CD14-positive monocyte (primary cell): Measurements from ENCODE around the gene GPRIN1. TPM values are rescaled to one million over a fixed set of nuclear protein-coding genes. Genes with fewer than 3 reads are reported as not detected.

Experiments used
- DNase-seq, 3 donors: peaks; one replicate each; pipeline ENCODE4 v3.0.0-alpha.2; 2011 to 2022
- H2AFZ ChIP-seq: 2 replicates; pipeline ENCODE4 v1.6.0; 2012; ENCODE audit warnings: mild to moderate bottlenecking, low read depth, low read length, inconsistent platforms; ENCODE audit not compliant: insufficient read depth, poor library complexity, severe bottlenecking
- H3K27ac ChIP-seq, 2 donors: 1 replicate in 1 of 2; 2 replicates in 1 of 2; pipeline ENCODE4 v1.5.1; 2012 to 2013; ENCODE audit warnings: low read length in 2 of 2, control low read depth in 1 of 2, inconsistent platforms in 1 of 2, low read depth in 1 of 2, mild to moderate bottlenecking in 1 of 2
- H3K27me3 ChIP-seq, 2 donors: one replicate each; pipeline versions ENCODE4 v1.6.0 to v1.6.1; 2011 to 2013; ENCODE audit warnings: low read length in 2 of 2; ENCODE audit not compliant: control insufficient read depth in 2 of 2, insufficient read depth in 2 of 2
- H3K36me3 ChIP-seq, 2 donors: replicated peaks in 1 of 2; 1 replicate in 1 of 2; 2 replicates in 1 of 2; pipeline versions ENCODE4 v1.5.1 to v1.6.1; 2012 to 2013; ENCODE audit warnings: low read length in 2 of 2, control low read depth in 1 of 2, inconsistent platforms in 1 of 2, mild to moderate bottlenecking in 1 of 2; ENCODE audit not compliant: insufficient read depth in 2 of 2, control insufficient read depth in 1 of 2
- H3K4me1 ChIP-seq, 2 donors: 1 replicate in 1 of 2; 2 replicates in 1 of 2; pipeline versions ENCODE4 v1.5.1 to v1.6.1; 2012 to 2013; ENCODE audit warnings: low read length in 2 of 2, control low read depth in 1 of 2, inconsistent platforms in 1 of 2, mild to moderate bottlenecking in 1 of 2, moderate library complexity in 1 of 2; ENCODE audit not compliant: insufficient read depth in 2 of 2, control insufficient read depth in 1 of 2
- H3K4me2 ChIP-seq: replicated peaks from 2 replicates; pipeline ENCODE3; 2012; ENCODE audit warnings: low read length, moderate library complexity, mild to moderate bottlenecking; ENCODE audit not compliant: poor library complexity, severe bottlenecking; ENCODE audit errors: extremely low read depth
- H3K4me3 ChIP-seq, 3 experiments: fragments of 200-600 bp in 1 of 3; sonication (generic) in 1 of 3; replicated peaks in 1 of 3; 1 replicate in 2 of 3; 2 replicates in 1 of 3; pipeline ENCODE4 v1.5.1; 2011 to 2013; ENCODE audit warnings: low read length in 3 of 3, mild to moderate bottlenecking in 3 of 3, control low read depth in 2 of 3, low read depth in 2 of 3, inconsistent platforms in 1 of 3, moderate library complexity in 1 of 3
- H3K79me2 ChIP-seq: 2 replicates; pipeline ENCODE4 v1.6.0; 2012; ENCODE audit warnings: mild to moderate bottlenecking, control low read depth, inconsistent platforms, low read length, moderate library complexity; ENCODE audit not compliant: insufficient read depth
- H3K9ac ChIP-seq: 2 replicates; pipeline ENCODE4 v1.6.0; 2017; ENCODE audit warnings: low read length, mild to moderate bottlenecking; ENCODE audit not compliant: insufficient read depth, poor library complexity, severe bottlenecking
- H3K9me3 ChIP-seq, 2 donors: replicated peaks in 1 of 2; 1 replicate in 1 of 2; 2 replicates in 1 of 2; pipeline versions ENCODE4 v1.5.1 to v1.6.1; 2012 to 2013; ENCODE audit warnings: low read length in 2 of 2, control low read depth in 1 of 2; ENCODE audit not compliant: control insufficient read depth in 1 of 2, insufficient read depth in 1 of 2
- H4K20me1 ChIP-seq: 2 replicates; pipeline ENCODE4 v1.6.0; 2012; ENCODE audit warnings: mild to moderate bottlenecking, low read length, control low read depth, moderate library complexity; ENCODE audit not compliant: insufficient read depth
- H3K27ac Mint-ChIP-seq, 7 donors: one replicate each; pipeline ENCODE4 v1.8.0; 2020; ENCODE audit warnings: mild to moderate bottlenecking in 7 of 7, mixed read lengths in 7 of 7, moderate library complexity in 6 of 7, inconsistent platforms in 2 of 7
- H3K27me3 Mint-ChIP-seq, 3 donors: one replicate each; pipeline ENCODE4 v1.8.0; 2021 to 2022; ENCODE audit warnings: low read depth in 3 of 3, mild to moderate bottlenecking in 3 of 3, mixed read lengths in 3 of 3, moderate library complexity in 3 of 3, inconsistent platforms in 1 of 3
- H3K36me3 Mint-ChIP-seq, 2 donors: one replicate each; pipeline ENCODE4 v1.8.0; 2020; ENCODE audit warnings: mixed read lengths in 2 of 2, inconsistent platforms in 1 of 2, mild to moderate bottlenecking in 1 of 2
- H3K4me1 Mint-ChIP-seq: one replicate; pipeline ENCODE4 v1.8.0; 2020; ENCODE audit warnings: mild to moderate bottlenecking, mixed read lengths
- H3K4me3 Mint-ChIP-seq, 2 donors: one replicate each; pipeline ENCODE4 v1.8.0; 2020; ENCODE audit warnings: mild to moderate bottlenecking in 2 of 2, mixed read lengths in 2 of 2, moderate library complexity in 1 of 2
- H3K9me3 Mint-ChIP-seq, 7 donors: one replicate each; pipeline ENCODE4 v1.8.0; 2020 to 2022; ENCODE audit warnings: mixed read lengths in 7 of 7, mild to moderate bottlenecking in 6 of 7, moderate library complexity in 6 of 7, inconsistent platforms in 2 of 7
- CTCF ChIP-seq: fragments of 200-600 bp; IDR thresholded peaks from one replicate; pipeline ENCODE4 v1.8.0; 2022; ENCODE audit warnings: antibody characterized with exemption, mild to moderate bottlenecking
- WGBS: methylation state at CpG from one replicate; pipeline ENCODE4 v1.1.5; 2013; ENCODE audit warnings: missing lambda C conversion rate; ENCODE audit not compliant: insufficient coverage; 5-methylcytosine and 5-hydroxymethylcytosine counted together
- intact Hi-C, 2 donors: fragments of 100-400 bp; cut with micrococcal nuclease; formaldehyde crosslinking; loops; one replicate each; pipeline versions ENCODE4 v1.15.0 to v1.15.1; 2023
- polyA plus RNA-seq, 3 donors: library from polyadenylated mRNA; depleted of rRNA in 1 of 3; unstranded in 2 of 3; stranded (reverse) in 1 of 3; fragments of 300-500 nt in 2 of 3; fragments of >200 nt in 1 of 3; fragmentation: Illumina TruSeq in 2 of 3; gene quantifications; 1 replicate in 2 of 3; 2 replicates in 1 of 3; pipeline ENCODE4 v1.2.3, GENCODE V29; 2012 to 2021

The GPRIN1 gene
- polyA plus RNA-seq, 3 donors, result 0.05 to 0.30 (median 0.13) TPM

GRCh38 chr5:176608142-176608705 is 1.7 kb downstream of the GPRIN1 start:
- Mint-ChIP-seq H3K27ac (no peak overlapping the region), H3K36me3 (peaks cover 3 to 7% of the 10 kb centered on the region in 2 donors), H3K27me3 (peaks cover 40 to 65% (median 42%) of the 10 kb centered on the region in 3 donors), H3K4me1 (peaks cover 10% of the 10 kb centered on the region), H3K9me3 (peaks cover 0 to 15% (median 6%) of the 10 kb centered on the region in 7 donors), H3K4me3 (peak overlapping the region in 1 of 2 donors; percentile 96)
- Histone ChIP-seq H4K20me1 (no peaks in the 10 kb centered on the region), H2AFZ (no peak overlapping the region), H3K9me3 (no peaks in the 10 kb centered on the region), H3K9ac (no peak overlapping the region), H3K4me1 (peaks cover 6% of the 10 kb centered on the region in 2 donors), H3K36me3 (no peaks in the 10 kb centered on the region), H3K4me3 (no peak overlapping the region), H3K27me3 (peaks cover 15 to 46% of the 10 kb centered on the region in 2 donors), H3K79me2 (no peaks in the 10 kb centered on the region), H3K27ac (no peak overlapping the region), H3K4me2 (no peak overlapping the region)
- 100% methylated on average over 2 of the region's 4 CpGs for WGBS
- TF ChIP-seq CTCF, result no peak
- intact Hi-C loops, result no loop called here
- DNase-seq, result no peak

- no peak overlapping the region for H3K27ac ChIP-seq
- no peak for TF ChIP-seq CTCF
- no peak overlapping the region for H3K4me2 ChIP-seq
- intact Hi-C loops, result no loop called here
- H3K9me3 ChIP-seq, result no peaks in the 10 kb centered on the region
- H3K27ac Mint-ChIP-seq, result no peak overlapping the region
- H3K36me3 Mint-ChIP-seq, result peaks cover 3 to 7% of the 10 kb centered on the region in 2 donors
- no peaks in the 10 kb centered on the region for H3K79me2 ChIP-seq
- no peak overlapping the region for H3K4me3 Mint-ChIP-seq
- peaks cover 0 to 15% (median 6%) of the 10 kb centered on the region in 7 donors for H3K9me3 Mint-ChIP-seq
- no peak for DNase-seq
- no CpG with 5 or more reads among the region's 3 CpGs for WGBS
- peaks cover 15 to 48% of the 10 kb centered on the region in 2 donors for H3K27me3 ChIP-seq
- H3K27me3 Mint-ChIP-seq, result peaks cover 37 to 55% (median 38%) of the 10 kb centered on the region in 3 donors
- peaks cover 10% of the 10 kb centered on the region for H3K4me1 Mint-ChIP-seq
- H2AFZ ChIP-seq, result no peak overlapping the region
- H3K36me3 ChIP-seq, result no peaks in the 10 kb centered on the region
- peaks cover 6% of the 10 kb centered on the region in 2 donors for H3K4me1 ChIP-seq
- H3K4me3 ChIP-seq, result no peak overlapping the region
- no peaks in the 10 kb centered on the region for H4K20me1 ChIP-seq
- H3K9ac ChIP-seq, result no peak overlapping the region
These were observed 3.1 kb downstream of the GPRIN1 start for GRCh38 chr5:176606875-176607274.
